HS-5 (cell line): ENCODE measurements around the gene NANOGP8.
"Not testable (repeated sequence)": the region's sequence is repeated elsewhere in the genome, so short reads cannot be mapped to it uniquely, and the experiment has no call there.

Experiments
- DNase-seq: peaks from one replicate; pipeline ENCODE4 v3.0.0-alpha.2; 2012; ENCODE audit warnings: low read depth

NANOGP8 gene

DNA sequence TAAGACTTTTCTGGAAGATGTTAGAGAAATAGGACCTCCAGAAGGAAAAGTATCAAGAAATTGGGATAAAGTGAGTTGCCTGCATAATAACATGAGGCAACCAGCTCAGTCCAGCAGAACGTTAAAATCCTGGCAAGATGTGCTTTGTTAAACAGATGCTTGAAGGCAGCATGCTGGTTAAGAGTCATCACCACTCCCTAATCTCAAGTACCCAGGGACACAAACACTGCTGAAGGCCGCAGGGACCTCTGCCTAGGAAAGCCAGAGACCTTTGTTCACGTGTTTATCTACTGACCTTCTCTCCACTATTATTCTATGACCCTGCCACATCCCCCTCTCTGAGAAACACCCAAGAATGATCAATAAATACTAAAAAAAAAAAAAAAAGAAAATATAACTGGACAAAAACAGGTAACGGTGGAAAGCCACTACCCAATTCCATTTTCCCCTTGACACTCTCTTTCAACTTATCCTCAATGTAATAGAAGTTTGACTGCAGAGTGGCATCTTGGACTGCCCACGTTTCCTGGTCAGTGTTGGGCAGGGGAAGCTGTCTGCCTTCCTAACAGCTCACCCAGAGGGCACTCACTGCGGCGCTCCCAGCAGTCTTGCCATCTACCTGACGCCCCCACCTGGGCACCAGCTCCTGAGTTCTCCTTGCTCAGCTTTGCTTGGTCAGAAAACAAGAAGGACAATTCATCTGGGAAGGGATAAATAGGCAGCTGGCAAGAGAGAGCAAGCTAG is at the start of gene NANOGP8:
Gene NANOGP8 (minus strand): TSS at position 120 of the 744 bp plus-strand sequence. CDS start 185 bp downstream, outside the sequence.
- DNase-seq = not testable (repeated sequence)

- DNase-seq = no peak
These were observed 49.2 kb upstream of the NANOGP8 start for GRCh38 chr15:35134299-35134698.

DNA sequence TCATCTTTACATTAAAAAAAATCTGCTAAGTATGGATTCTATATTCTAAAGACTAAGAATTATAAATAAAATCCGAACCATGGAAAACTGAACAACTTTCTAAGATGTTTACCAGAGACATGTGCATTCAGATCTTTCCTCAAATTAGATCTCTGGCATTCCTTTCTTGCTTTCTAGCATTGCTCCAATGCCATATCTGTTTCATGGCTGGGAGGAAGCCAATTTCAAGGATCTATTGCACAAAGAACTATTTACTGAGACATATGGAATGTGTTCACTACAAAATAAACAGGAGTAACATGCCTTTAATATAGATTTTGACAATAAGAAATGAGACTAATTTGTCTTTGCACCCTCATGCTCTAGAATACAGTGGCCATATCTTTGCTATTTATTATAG is 45.1 kb upstream of the NANOGP8 start:
- DNase-seq = no peak

DNA sequence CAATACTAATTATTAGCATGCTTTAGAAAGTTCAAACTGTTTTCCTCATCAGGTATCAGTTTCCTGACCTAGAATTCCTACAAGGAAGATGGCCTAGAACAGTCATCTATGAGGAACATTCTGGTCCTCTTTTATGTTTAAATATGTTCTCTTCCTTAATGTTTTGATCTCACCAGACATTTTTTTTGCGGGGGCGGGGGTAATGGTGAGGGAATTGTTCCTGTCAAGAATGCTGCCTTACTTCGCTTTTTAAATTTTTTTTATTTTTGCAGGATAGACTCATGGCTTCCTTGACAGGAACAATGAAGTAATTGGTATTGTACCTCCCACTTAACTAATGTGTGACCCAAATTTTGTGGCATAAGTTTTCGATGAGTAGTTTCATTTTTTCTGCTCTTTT is 44.3 kb upstream of the NANOGP8 start:
- DNase-seq = no peak

DNA sequence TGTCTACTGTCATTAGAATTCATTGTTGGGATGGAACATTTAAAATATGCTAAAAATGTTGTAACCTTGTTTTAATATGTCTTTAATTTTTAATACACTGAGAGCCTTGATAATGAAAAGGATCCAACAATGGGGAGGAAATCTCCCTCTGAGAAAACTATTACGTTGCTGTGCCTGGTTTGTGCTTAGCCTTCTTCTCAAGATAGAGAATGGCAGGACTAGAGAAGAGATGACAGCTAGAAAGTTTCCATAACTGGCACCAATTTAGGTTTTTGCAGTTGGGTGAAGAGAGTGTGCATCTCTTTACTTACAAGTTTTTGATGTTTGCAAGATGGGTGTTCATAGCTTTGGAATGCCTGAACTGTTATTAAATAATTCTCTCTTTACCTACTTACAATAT is 42.6 kb upstream of the NANOGP8 start:
- DNase-seq = no peak

DNA sequence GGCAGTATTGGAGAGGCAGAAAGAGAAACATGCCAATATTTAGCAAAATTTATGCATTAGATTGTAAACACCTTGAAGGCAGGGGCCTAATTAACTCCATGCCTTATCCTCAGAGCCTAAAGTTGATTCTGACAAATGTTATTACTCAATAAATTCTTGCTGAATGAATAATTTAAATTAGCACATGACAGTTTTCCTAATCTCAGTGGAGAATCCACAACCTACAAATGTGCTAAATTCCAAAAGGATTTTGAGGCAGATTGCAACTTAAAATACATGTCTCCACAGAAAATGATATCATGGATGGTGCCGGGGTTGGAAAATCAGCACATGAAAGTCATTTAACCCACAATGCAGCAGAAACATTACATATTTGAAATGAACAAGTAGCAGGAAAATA is 41.1 kb upstream of the NANOGP8 start:
- DNase-seq = no peak

GRCh38 chr15:35123743-35124142 is 38.6 kb upstream of the NANOGP8 start:
- no peak for DNase-seq

- no peak for DNase-seq
These were observed 36.7 kb upstream of the NANOGP8 start for GRCh38 chr15:35121611-35122359.

DNA sequence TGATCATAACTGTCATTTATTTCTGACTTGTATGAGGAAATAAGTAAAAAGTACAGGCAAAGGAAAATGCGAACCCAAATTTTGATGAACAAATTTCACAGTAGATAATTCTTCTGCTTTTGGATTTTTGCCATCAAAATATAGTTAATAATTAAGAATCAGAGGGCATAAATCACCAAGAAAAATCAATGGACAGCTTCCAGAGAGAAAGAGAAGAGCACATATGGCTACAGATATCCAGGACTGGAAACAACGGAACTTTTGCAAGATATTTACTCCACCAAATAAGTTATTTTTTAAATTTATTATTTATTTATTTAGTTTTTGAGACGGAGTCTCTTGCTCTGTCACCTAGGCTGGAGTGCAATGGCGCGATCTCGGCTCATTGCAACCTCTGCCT is 35.1 kb upstream of the NANOGP8 start:
- no peak for DNase-seq

DNA sequence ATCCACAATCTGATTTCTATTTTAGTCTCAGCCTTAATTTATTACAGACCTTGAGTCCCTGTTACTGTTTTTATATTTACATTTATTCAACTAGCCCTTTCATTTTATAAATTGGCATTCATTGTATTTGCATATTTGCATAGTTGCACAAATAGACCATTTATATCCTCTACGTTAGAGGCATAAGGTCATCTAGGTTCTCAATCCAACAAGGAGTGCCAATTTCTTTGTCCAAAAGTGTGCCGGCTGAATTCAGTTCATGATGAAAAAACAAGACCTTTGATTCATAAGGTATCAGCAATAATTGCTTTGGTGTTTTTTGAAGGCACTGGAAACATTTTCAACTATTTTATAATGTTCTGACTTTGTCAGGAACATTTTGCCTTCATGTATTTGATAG is 33.9 kb upstream of the NANOGP8 start:
- no peak for DNase-seq

DNA sequence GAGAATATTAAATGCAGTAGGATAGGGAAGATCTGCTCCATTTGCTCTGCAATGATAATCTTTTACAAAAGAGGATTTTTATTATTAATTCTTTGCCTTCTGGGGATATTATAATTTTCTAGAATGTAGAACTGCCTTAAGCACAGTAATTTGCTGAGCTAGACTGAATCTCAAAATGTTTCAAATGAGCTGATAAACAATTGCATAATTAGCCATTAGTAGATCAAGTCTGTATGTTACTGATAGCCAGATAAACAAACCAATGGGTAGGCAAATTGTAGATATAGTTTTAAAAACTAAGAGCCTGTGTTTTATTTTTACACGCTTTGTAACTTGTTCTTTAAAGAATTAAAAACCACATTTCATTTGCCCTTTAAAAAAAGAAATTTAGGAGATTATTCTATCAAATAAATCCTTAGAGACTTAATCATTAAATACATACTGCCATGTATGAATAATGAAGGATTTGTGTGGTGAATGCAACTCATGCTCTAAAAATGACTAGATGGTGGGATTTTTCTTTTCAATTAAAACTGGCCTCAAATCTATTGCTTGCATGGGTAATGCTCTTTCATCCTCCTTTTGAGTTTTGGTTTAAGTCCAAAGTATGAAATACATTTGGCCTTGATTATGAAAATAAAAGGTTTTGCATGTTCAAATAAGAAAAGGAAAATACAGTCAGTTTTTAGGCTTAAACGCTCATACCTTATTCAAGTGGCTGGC is 32.6 kb upstream of the NANOGP8 start:
- no peak for DNase-seq

DNA sequence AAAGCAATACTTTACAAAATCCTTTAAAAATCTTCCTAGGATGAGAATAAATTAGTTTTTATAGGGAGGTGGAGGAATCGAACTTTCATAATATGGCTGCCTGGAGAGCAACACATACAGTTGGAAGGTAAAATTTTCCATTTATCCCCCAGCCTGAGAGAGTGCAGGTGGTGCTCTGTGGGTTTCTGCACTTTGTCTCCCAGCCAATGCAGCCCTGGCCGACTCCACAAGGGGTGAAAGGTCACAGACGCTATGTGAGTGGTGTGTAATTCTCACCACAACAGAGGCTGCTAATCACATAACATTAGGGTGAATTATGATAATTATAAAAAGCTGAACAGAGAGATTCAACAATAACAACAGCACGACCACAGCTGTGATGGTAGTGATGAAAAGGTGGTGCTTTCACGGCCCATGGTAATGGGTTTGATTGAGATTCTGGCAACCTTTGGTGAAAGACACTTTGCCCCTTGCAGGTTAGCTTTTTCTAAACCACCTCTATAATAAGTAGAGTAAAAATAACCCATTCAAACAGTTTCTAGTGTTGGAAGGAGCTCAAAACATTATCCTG is 30.1 kb upstream of the NANOGP8 start:
- no peak for DNase-seq

DNA sequence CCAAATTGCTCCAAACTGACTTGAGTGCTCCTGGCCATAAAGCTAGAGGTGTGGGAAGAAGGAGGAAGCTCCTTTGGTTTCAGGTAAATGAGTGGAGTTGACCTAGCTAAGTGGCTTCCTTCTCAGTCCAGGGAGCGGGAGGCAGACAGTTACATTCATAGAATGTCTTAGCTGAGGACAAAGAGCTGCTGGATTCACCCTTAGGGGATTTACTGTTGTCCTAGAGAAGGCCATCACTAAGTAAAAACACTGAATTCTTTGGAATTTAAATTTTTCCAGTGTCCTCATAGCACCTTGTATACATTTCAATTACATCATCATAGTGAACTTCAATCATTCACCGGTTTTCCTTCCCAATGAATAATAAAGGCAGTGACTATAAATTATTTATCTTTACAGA is 27.3 kb upstream of the NANOGP8 start:
- no peak for DNase-seq

GRCh38 chr15:35111861-35112260 is 26.8 kb upstream of the NANOGP8 start:
- DNase-seq = no peak

DNA sequence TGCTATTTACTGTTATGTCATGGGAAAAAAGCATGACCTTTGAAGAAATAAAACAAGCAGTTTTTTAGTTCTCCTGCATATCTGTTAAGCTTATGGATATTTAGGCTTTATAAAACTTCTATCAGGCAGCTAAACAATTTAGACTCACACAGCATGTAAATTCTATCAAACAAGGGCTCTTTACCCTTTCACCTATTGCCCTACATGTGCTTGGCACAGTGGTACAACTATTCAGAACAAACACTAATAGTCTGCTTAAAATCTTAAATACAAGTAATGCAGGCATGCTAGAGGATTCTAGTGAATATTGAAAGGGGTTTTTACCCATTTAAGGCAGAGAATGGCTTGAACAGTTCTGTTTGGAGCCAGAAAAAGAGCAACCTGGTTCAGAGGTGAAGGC is 23.4 kb upstream of the NANOGP8 start:
- DNase-seq = no peak

DNA sequence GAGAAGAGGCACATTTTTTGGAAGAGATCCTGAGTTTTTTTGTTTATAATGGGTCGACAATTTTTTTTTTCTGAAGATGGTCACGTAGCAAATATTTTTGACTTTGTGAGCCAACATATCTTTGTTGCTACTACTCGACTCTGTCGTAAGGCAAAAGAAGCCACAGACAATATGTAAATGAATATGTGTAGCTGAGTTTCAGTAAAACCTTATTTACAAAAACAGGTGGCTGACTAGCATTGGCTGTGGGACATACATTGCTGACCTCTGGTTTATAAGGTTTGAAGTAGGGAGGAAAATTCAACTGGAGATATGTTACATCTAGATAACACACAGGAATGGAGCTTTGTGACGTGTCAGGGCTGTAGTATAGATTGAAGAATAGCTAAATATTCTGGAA is 22.5 kb upstream of the NANOGP8 start:
- DNase-seq = no peak

DNA sequence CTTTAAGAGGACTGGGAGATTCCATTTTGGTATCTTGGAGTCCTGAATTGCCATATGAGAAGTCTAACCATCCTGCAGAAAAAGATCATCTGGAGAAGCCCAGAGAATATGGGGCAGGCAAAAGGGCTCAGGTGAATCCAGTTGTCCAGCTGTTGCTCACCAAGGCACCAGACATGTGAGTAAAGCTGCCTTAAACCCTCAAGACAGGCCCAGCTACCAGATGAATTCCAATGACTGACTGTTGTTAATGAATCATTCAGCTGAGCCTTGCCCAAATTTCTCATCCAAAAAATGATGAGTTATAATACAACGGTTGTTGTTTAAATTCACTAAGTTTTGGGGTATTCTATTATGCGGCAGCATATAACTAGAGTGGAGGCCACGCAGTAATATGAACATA is 22.0 kb upstream of the NANOGP8 start:
- no peak for DNase-seq

DNA sequence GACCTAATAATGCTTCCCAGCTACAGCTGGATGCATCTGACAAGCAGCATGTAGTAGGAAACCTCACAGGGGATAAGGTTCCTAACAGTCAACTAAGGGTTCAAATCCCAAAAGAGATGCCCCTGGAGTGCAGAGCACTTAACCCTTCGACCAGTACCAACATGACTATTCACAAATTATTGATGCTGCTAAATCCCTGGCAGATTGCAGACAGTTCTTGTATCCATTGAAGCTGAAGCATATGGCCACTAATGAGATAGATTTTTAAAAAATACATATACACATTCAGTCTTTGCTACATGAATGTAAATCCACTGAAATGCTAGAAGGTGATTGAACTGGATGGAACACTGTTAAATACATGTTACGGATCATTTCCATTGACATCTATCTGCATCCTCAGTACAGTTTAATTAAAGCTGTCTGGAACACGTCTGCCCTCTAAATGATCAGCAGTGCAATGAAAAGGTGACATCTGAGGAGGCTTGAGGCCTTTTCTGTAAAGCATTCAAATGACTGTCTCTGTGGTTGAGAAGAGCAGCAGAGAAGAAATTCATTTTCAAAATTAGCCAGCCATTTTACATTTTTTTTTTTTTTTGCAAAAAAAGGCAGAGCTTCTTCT is 19.5 kb upstream of the NANOGP8 start:
- DNase-seq = no peak

DNA sequence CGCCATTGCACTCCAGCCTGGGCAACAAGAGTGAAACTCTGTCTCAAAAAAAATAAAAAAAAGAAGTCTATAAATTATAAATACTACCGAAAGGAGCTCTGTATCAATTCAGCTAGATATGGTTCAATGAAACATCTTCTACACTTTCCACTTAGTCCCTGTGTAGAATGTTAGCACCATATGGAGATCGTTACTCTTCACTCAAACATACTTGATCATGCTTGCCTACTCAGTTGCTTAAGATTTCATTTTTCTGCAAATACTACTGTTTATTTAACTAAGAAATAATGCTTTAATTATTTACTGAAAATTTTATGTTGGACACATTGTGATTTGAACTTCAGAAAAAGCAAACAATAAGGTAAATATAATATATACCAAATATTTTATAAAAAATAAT is 17.1 kb upstream of the NANOGP8 start:
- DNase-seq = no peak

GRCh38 chr15:35101335-35101734 is 16.2 kb upstream of the NANOGP8 start:
- no peak for DNase-seq

DNA sequence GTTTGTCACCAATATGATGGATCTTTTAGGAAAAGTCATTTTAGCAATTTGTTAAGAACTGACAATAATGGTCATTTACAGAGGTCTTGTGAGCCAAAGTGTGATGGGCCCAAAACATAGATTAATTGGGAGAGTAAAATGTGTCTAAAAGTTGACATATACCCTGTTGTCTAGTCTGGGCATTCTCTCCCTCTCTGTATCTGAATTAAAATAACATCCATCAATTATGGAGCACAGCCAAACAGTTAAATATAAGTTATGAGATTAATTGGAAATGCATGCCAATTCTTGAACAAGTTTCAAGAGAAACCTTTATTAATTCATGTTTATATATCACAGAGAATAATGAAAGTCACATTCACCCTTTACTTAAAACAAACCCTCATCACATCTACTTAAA is 13.6 kb upstream of the NANOGP8 start:
- DNase-seq = no peak

DNA sequence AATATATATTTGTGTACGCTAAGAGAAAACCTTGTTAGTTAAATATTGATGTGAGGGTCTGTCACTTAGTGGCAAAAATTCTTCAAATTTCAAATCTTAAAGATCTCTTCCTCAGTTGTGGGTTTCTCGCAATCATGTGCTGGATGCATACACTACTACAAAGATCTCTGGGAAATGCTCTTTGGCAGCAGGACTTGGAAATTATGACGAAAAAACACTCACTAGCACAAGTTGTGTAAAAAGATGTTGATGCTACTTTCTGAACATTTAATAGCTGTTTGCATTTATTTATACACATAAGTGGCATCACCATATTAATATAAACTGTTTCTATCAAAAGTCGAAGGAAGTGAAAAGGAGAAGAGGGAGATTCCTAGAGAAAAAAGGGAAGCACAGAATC is 10.8 kb upstream of the NANOGP8 start:
- DNase-seq = no peak
